A549 (cell line): ENCODE measurements around the gene MRM3. TPM values are rescaled to one million over a fixed set of nuclear protein-coding genes. Genes with fewer than 3 reads are reported as not detected.

Source experiments
- ATAC-seq, 2 experiments: fragments of 200-7000 bp in 1 of 2; fragments of >200 bp in 1 of 2; cut with Nextera tagmentation in 1 of 2; cut with Tn5 transposase in 1 of 2; 3 replicates each; pipeline versions ENCODE4 v1.8.0 to v1.9.1; 2018 to 2020; ENCODE audit warnings: mild to moderate bottlenecking in 1 of 2, moderate library complexity in 1 of 2
- CTCF ChIA-PET: fragments of 300-600 bp; sonication (Branson Sonifier 250); formaldehyde crosslinking; extraction: SDS; loops from one replicate; lab custom pipeline; 2021; ENCODE audit warnings: antibody characterized with exemption, inconsistent platforms; lab: Yijun Ruan, JAX
- POLR2A ChIA-PET: fragments of 350-600 bp; formaldehyde crosslinking; extraction: SDS; loops from one replicate; lab custom pipeline; 2021; ENCODE audit warnings: antibody characterized with exemption, inconsistent platforms; lab: Yijun Ruan, JAX
- DNase-seq, 2 experiments: peaks; one replicate each; pipeline versions ENCODE4 v3.0.0 to v3.0.0-alpha.2; 2011 to 2016; ENCODE audit warnings: low read depth in 1 of 2, low spot score in 1 of 2
- FAIRE-seq: peaks from 2 replicates; lab custom pipeline; 2011; peaks lifted over from hg19 to GRCh38; lab: Jason Lieb, UNC
- H3K27ac ChIP-seq, 2 experiments: fragments of >200 bp; sonication (Bioruptor Twin); formaldehyde crosslinking; 3 replicates each; pipeline ENCODE4 v1.5.1; 2016 to 2017
- H3K4me1 ChIP-seq: fragments of >200 bp; sonication (Bioruptor Twin); formaldehyde crosslinking; 3 replicates; pipeline ENCODE4 v1.6.1; 2016
- H3K4me2 ChIP-seq: fragments of >200 bp; sonication (Bioruptor Twin); formaldehyde crosslinking; 3 replicates; pipeline ENCODE4 v1.6.1; 2016
- H3K4me3 ChIP-seq: fragments of >200 bp; sonication (Bioruptor Twin); formaldehyde crosslinking; 3 replicates; pipeline ENCODE4 v1.5.1; 2016
- H3K9me3 ChIP-seq: fragments of >200 bp; sonication (Bioruptor Twin); formaldehyde crosslinking; 3 replicates; pipeline ENCODE4 v1.6.1; 2016
- BHLHE40 ChIP-seq: IDR thresholded peaks from 2 replicates; pipeline ENCODE4 v1.6.1; 2012; ENCODE audit warnings: low read depth, low read length, inconsistent platforms
- CEBPB ChIP-seq, 2 experiments: fragments of >200 bp in 1 of 2; sonication (Bioruptor Twin) in 1 of 2; formaldehyde crosslinking in 1 of 2; IDR thresholded peaks; 2 replicates each; pipeline ENCODE4 v1.6.1; 2012 to 2016
- EHMT2 ChIP-seq: fragments of 200-600 bp; sonication (generic); IDR thresholded peaks from 2 replicates; pipeline ENCODE4 v1.6.1; 2016; ENCODE audit warnings: antibody characterized with exemption, low read depth, mild to moderate bottlenecking, moderate library complexity
- EP300 ChIP-seq, 2 experiments: fragments of >200 bp; sonication (Bioruptor Twin); formaldehyde crosslinking; IDR thresholded peaks; 2 replicates in 1 of 2; 3 replicates in 1 of 2; pipeline ENCODE4 v1.6.1; 2016 to 2017
- FOSB ChIP-seq: fragments of 250-450 bp; sonication (Bioruptor Pico); IDR thresholded peaks from 2 replicates; pipeline ENCODE4 v1.5.0; 2020; ENCODE audit warnings: mild to moderate bottlenecking, moderate library complexity
- HOXB13 ChIP-seq: fragments of 250-450 bp; sonication (Bioruptor Pico); IDR thresholded peaks from 2 replicates; pipeline ENCODE4 v1.5.0; 2020; ENCODE audit warnings: low read depth, mild to moderate bottlenecking, moderate library complexity
- JUN ChIP-seq, 2 experiments: fragments of >200 bp; sonication (Bioruptor Twin); formaldehyde crosslinking; IDR thresholded peaks; 2 replicates in 1 of 2; 3 replicates in 1 of 2; pipeline ENCODE4 v1.6.1; 2016 to 2017
- JUNB ChIP-seq: fragments of >200 bp; sonication (Bioruptor Twin); formaldehyde crosslinking; IDR thresholded peaks from 2 replicates; pipeline ENCODE4 v1.6.1; 2016
- KDM1A ChIP-seq: fragments of 200-600 bp; sonication (generic); IDR thresholded peaks from 2 replicates; pipeline ENCODE4 v1.6.1; 2016; ENCODE audit warnings: low read depth, mild to moderate bottlenecking
- KDM5A ChIP-seq: fragments of 200-600 bp; sonication (generic); IDR thresholded peaks from 2 replicates; pipeline ENCODE4 v1.6.1; 2016; ENCODE audit warnings: antibody characterized with exemption, mild to moderate bottlenecking
- MAFK ChIP-seq: fragments of 450-650 bp; IDR thresholded peaks from 2 replicates; pipeline ENCODE4 v1.6.1; 2014; ENCODE audit not compliant: partially characterized antibody
- MAZ ChIP-seq: fragments of 150-350 bp; IDR thresholded peaks from 2 replicates; pipeline ENCODE4 v1.6.1; 2014; ENCODE audit warnings: antibody characterized with exemption, low read depth, low read length, borderline replicate concordance
- PHF8 ChIP-seq: fragments of 200-600 bp; sonication (generic); IDR thresholded peaks from 2 replicates; pipeline ENCODE4 v1.6.1; 2016; ENCODE audit warnings: low read depth, mild to moderate bottlenecking, antibody characterized with exemption, moderate library complexity, borderline replicate concordance
- POLR2A ChIP-seq: IDR thresholded peaks from 2 replicates; pipeline ENCODE4 v1.6.1; 2012; ENCODE audit warnings: mild to moderate bottlenecking, low read length
- RNF2 ChIP-seq: fragments of 200-600 bp; sonication (generic); IDR thresholded peaks from 2 replicates; pipeline ENCODE4 v1.6.1; 2016; ENCODE audit warnings: low read depth, mild to moderate bottlenecking, antibody characterized with exemption, moderate library complexity, borderline replicate concordance
- TFCP2L1 ChIP-seq: fragments of 250-450 bp; sonication (Bioruptor Pico); IDR thresholded peaks from 2 replicates; pipeline ENCODE4 v1.5.0; 2021; ENCODE audit warnings: mild to moderate bottlenecking
- ZC3H11A ChIP-seq: fragments of 450-650 bp; IDR thresholded peaks from 2 replicates; pipeline ENCODE4 v1.6.1; 2014; ENCODE audit warnings: antibody characterized with exemption, mild to moderate bottlenecking
- WGBS: methylation state at CpG from one replicate; pipeline ENCODE4 v1.1.6; 2017; ENCODE audit errors: missing lambda C conversion rate; 5-methylcytosine and 5-hydroxymethylcytosine counted together
- polyA plus RNA-seq, 4 experiments: library from polyadenylated mRNA; depleted of rRNA in 3 of 4; stranded (reverse); fragments of >200 nt; fragmentation: RNase III in 1 of 4; extraction: RNeasy Plus Mini Kit Qiagen cat#74134 plus additional on column Dnase treatment in 1 of 4; gene quantifications; 2 replicates in 3 of 4; 3 replicates in 1 of 4; pipeline ENCODE4 v1.2.3, GENCODE V29; 2011 to 2017
- TF ChIP-seq, protein P1 (sequence below): fragments of 200-600 bp; sonication (generic); IDR thresholded peaks from 2 replicates; pipeline ENCODE4 v1.6.1; 2016; ENCODE audit warnings: antibody characterized with exemption, mild to moderate bottlenecking, moderate library complexity
- TF ChIP-seq, protein P2 (sequence below): fragments of 150-350 bp; IDR thresholded peaks from 2 replicates; pipeline ENCODE4 v1.6.1; 2014; ENCODE audit warnings: low read depth, mild to moderate bottlenecking, low read length

MRM3 gene
- polyA plus RNA-seq, 2 of the 4 experiments (the other 2 are of a cell fraction) = 38.8 to 47.1 TPM

DNA sequence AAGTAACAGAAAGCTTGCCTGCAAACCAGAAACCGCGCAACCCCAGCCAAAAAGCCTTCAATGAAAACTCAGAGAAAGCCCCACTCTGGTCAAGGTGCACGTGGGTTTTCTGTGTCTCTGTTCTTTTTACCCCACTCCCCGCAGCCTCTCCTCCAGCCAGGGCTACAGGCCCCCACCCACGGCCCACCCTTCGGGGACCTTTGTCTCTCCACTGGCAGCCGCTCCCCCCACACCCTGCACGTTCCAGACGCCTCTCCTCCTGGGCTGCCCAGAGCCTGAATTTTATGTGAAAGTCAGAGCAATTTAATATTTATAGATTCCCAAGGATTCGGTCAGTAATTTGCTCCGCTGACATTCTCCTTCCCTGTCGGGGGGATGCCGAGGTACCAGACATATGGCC lies 24.2 kb downstream of the MRM3 start:
- Histone ChIP-seq H3K27ac (no peak overlapping the region), H3K4me1 (no peaks in the 10 kb centered on the region), H3K4me3 (no peak overlapping the region), H3K4me2 (no peak overlapping the region), H3K9me3 (no peaks in the 10 kb centered on the region)
- DNase-seq (no peak), ATAC-seq (no peak), FAIRE-seq (no peak)
- TF ChIP-seq CEBPB (IDR thresholded peaks at IDR 0.05) = no peak
- CTCF ChIA-PET = interaction anchor here (0.6 to 3.9 kb wide), 6 partner anchors 11 to 249 kb away, joined by 3 to 24 read pairs (median 5); partner anchors contain the start of gene TIMM22
- POLR2A ChIA-PET = no interaction called here
- WGBS = 68% methylated on average over 12 of the region's 13 CpGs

DNA sequence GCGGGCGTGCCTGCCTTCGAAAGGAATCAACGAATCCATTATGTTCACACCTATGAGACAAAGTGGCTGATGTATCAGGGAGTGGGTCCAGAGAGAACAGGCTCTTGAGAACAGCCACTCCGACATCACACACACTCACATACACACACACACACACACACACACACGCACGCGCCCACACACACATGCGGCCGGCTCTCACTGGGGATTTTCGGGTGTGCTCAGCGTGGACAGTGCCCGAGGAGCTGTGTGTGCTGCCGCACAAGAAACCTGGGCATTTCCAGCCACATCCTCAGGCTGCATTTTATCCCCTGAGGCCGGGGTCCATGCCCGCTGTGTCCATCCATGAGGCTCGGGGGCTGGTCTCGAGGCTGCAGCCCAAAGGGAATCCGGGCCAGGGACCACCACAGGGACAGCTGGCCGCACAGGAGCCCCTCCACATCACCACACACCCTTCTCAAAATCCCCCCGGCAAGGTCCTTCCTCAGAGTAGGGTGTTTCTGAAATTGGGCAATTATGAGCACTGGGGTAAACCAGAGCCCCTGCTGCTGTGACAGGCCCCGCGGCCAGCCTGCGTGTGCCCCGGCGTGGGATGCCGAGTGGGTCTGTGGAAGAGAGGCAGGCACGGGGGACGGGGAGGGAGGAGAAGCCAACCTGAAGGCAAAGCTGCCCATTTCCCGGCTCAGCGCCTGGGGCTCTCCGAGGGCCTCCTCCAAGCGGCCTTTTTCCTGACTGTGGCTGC lies 24.8 kb downstream of the MRM3 start:
- ChIA-PET POLR2A (no interaction called here), CTCF (interaction anchor here (2.0 to 3.6 kb wide), 2 partner anchors 12 to 173 kb away, joined by 12 to 24 read pairs; partner anchors contain the start of gene NXN)
- no peak for DNase-seq
- Histone ChIP-seq H3K4me3 (no peak overlapping the region), H3K27ac (no peak overlapping the region), H3K4me2 (no peak overlapping the region), H3K9me3 (no peaks in the 10 kb centered on the region), H3K4me1 (no peaks in the 10 kb centered on the region)
- ATAC-seq = no peak; a peak in 1 of 6 replicates
- WGBS = 80% methylated on average over 30 of the region's 33 CpGs
- FAIRE-seq = no peak
- no peak for TF ChIP-seq JUNB
- no peak for TF ChIP-seq ZC3H11A
- no peak for TF ChIP-seq RNF2
- no peak for TF ChIP-seq MAZ
- TF ChIP-seq JUN (IDR thresholded peaks at IDR 0.05) = no peak
- no peak for TF ChIP-seq POLR2A
- TF ChIP-seq, protein P1, sequence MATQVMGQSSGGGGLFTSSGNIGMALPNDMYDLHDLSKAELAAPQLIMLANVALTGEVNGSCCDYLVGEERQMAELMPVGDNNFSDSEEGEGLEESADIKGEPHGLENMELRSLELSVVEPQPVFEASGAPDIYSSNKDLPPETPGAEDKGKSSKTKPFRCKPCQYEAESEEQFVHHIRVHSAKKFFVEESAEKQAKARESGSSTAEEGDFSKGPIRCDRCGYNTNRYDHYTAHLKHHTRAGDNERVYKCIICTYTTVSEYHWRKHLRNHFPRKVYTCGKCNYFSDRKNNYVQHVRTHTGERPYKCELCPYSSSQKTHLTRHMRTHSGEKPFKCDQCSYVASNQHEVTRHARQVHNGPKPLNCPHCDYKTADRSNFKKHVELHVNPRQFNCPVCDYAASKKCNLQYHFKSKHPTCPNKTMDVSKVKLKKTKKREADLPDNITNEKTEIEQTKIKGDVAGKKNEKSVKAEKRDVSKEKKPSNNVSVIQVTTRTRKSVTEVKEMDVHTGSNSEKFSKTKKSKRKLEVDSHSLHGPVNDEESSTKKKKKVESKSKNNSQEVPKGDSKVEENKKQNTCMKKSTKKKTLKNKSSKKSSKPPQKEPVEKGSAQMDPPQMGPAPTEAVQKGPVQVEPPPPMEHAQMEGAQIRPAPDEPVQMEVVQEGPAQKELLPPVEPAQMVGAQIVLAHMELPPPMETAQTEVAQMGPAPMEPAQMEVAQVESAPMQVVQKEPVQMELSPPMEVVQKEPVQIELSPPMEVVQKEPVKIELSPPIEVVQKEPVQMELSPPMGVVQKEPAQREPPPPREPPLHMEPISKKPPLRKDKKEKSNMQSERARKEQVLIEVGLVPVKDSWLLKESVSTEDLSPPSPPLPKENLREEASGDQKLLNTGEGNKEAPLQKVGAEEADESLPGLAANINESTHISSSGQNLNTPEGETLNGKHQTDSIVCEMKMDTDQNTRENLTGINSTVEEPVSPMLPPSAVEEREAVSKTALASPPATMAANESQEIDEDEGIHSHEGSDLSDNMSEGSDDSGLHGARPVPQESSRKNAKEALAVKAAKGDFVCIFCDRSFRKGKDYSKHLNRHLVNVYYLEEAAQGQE = no peak
- no peak for TF ChIP-seq PHF8
- TF ChIP-seq HOXB13 (CRISPR knock-in tag) = no peak
- TF ChIP-seq, protein P2, sequence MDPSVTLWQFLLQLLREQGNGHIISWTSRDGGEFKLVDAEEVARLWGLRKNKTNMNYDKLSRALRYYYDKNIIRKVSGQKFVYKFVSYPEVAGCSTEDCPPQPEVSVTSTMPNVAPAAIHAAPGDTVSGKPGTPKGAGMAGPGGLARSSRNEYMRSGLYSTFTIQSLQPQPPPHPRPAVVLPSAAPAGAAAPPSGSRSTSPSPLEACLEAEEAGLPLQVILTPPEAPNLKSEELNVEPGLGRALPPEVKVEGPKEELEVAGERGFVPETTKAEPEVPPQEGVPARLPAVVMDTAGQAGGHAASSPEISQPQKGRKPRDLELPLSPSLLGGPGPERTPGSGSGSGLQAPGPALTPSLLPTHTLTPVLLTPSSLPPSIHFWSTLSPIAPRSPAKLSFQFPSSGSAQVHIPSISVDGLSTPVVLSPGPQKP = no peak
- no peak for TF ChIP-seq BHLHE40
- TF ChIP-seq FOSB (CRISPR knock-in tag) = no peak
- no peak for TF ChIP-seq KDM5A
- TF ChIP-seq EHMT2 = no peak

DNA sequence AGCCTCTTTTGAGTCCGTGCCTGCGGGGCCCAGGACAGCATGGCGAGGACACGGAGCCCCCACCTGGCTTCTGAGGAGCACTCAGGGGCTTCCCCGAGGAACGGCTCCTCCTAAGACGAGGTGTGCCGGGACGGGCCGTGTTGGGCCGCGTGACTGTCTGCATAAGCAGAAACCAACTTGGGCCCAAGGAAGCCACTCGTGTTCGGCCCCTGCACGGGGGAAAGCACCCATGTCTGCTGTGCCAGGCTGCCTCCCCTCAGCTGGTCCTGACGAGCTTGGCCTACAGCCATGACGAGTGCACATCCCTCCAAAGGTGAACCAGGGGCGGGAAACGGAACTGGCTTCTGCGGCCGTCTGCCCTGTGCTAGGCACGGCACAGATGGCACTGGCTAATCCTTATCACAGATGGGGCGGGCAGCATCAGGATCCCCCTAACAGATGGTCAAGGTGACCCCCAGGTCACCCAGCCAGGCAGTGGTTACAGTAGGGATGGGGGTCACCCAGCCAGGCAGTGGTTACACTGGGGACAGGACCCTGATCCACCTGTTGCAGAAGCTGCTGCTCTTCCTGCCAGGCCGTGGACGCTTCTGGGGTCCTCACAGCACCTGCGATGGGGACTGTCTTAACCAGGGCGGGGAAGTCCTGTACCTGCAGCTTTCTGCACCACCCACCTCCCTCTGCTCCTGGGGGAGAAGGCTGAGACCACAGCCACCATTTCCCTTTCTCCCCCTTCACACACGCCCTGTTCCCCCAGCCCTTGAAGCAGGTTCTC lies 25.6 kb downstream of the MRM3 start:
- FAIRE-seq = no peak
- CTCF ChIA-PET = interaction anchor here (1.4 to 3.2 kb wide), 3 partner anchors 12 to 189 kb away, joined by 6 to 12 read pairs (median 11); partner anchors contain the start of genes NXN and TIMM22

More for the DNA sequence above, 25.6 kb downstream of the MRM3 start:
- ATAC-seq (no peak), DNase-seq (no peak)
- H3K4me2 ChIP-seq = no peak overlapping the region
- POLR2A ChIA-PET = no interaction called here
- H3K27ac ChIP-seq = no peak overlapping the region
- H3K4me1 ChIP-seq = no peaks in the 10 kb centered on the region
- no peak for TF ChIP-seq EP300 (IDR thresholded peaks at IDR 0.05)
- TF ChIP-seq PHF8 = no peak
- no peak for TF ChIP-seq KDM1A
- no peak for TF ChIP-seq CEBPB (IDR thresholded peaks at IDR 0.05)
- TF ChIP-seq TFCP2L1 (CRISPR knock-in tag) = no peak
- TF ChIP-seq MAFK = no peak
- no peak overlapping the region for H3K4me3 ChIP-seq
- WGBS = 85% methylated on average over 26 of the region's 28 CpGs
- H3K9me3 ChIP-seq = no peaks in the 10 kb centered on the region
